ENCODE measurements around the gene SLC51A.
A peak's percentile ranks its signal among the peaks of the same experiment; 100 is the strongest.
"Not testable (repeated sequence)": the region's sequence is repeated elsewhere in the genome, so short reads cannot be mapped to it uniquely, and the experiment has no call there.

SLC51A gene

GRCh38 chr3:196179380-196180308, 36.7 kb upstream of the SLC51A start:
- no peaks in the 10 kb centered on the region for H3K27me3 ChIP-seq (ENCODE audit: insufficient read depth, poor library complexity, severe bottlenecking)
- DNase-seq (ENCODE audit: low read depth in 1 of 2, low spot score in 1 of 2), result peak in 1 of 2 experiments; percentile 71
- H3K4me3 ChIP-seq (replicated peaks; ENCODE audit: insufficient read depth, low read length), result no peak overlapping the region
- TF ChIP-seq SPI1 (IDR thresholded peaks at IDR 0.05; ENCODE audit: borderline replicate concordance, low read depth), result no peak
- no peak for TF ChIP-seq POLR2AphosphoS5 (IDR thresholded peaks at IDR 0.05; ENCODE audit: low read depth)
- TF ChIP-seq REST (IDR thresholded peaks at IDR 0.05; ENCODE audit: insufficient replicate concordance, low read depth), result no peak
- H3K27ac ChIP-seq (replicated peaks), result peak overlapping the region; percentile 69

GRCh38 chr3:196180346-196180745, 36.0 kb upstream of the SLC51A start:
- no peak overlapping the region for H3K4me3 ChIP-seq (replicated peaks; ENCODE audit: insufficient read depth, low read length)
- peak overlapping the region; percentile 69 for H3K27ac ChIP-seq (replicated peaks)
- TF ChIP-seq SPI1 (IDR thresholded peaks at IDR 0.05; ENCODE audit: borderline replicate concordance, low read depth) (no peak), POLR2AphosphoS5 (IDR thresholded peaks at IDR 0.05; ENCODE audit: low read depth) (no peak), REST (IDR thresholded peaks at IDR 0.05; ENCODE audit: insufficient replicate concordance, low read depth) (no peak), CTCF (IDR thresholded peaks at IDR 0.05; ENCODE audit: insufficient read depth, low read length) (no peak), GABPA (IDR thresholded peaks at IDR 0.05; ENCODE audit: low read depth) (no peak)
- no peak for DNase-seq (ENCODE audit: low read depth in 1 of 2, low spot score in 1 of 2)
- no peaks in the 10 kb centered on the region for H3K27me3 ChIP-seq (ENCODE audit: insufficient read depth, poor library complexity, severe bottlenecking)

- Histone ChIP-seq H3K4me3 (replicated peaks; ENCODE audit: insufficient read depth, low read length) (no peak overlapping the region), H3K27me3 (ENCODE audit: insufficient read depth, poor library complexity, severe bottlenecking) (no peaks in the 10 kb centered on the region), H3K27ac (replicated peaks) (peak overlapping the region; percentile 69)
- DNase-seq (ENCODE audit: low read depth in 1 of 2, low spot score in 1 of 2), result no peak
- no peak for TF ChIP-seq CTCF (IDR thresholded peaks at IDR 0.05; ENCODE audit: insufficient read depth, low read length)
These were observed 35.2 kb upstream of the SLC51A start for GRCh38 chr3:196181127-196181546.

GRCh38 chr3:196184169-196184432, 32.2 kb upstream of the SLC51A start:
- H3K27ac ChIP-seq (replicated peaks), result peak overlapping the region; percentile 69
- not testable (repeated sequence) for DNase-seq (ENCODE audit: low read depth in 1 of 2, low spot score in 1 of 2); H3K4me3 ChIP-seq (replicated peaks; ENCODE audit: insufficient read depth, low read length); H3K27me3 ChIP-seq (ENCODE audit: insufficient read depth, poor library complexity, severe bottlenecking)

- no peak for DNase-seq (ENCODE audit: low read depth in 1 of 2, low spot score in 1 of 2)
- no peak overlapping the region for H3K4me3 ChIP-seq (replicated peaks; ENCODE audit: insufficient read depth, low read length)
- H3K27ac ChIP-seq (replicated peaks), result no peak overlapping the region
- TF ChIP-seq POLR2AphosphoS5 (IDR thresholded peaks at IDR 0.05; ENCODE audit: low read depth), result no peak
- no peak for TF ChIP-seq SPI1 (IDR thresholded peaks at IDR 0.05; ENCODE audit: borderline replicate concordance, low read depth)
- no peak for TF ChIP-seq REST (IDR thresholded peaks at IDR 0.05; ENCODE audit: insufficient replicate concordance, low read depth)
- no peak for TF ChIP-seq CTCF (IDR thresholded peaks at IDR 0.05; ENCODE audit: insufficient read depth, low read length)
- no peak for TF ChIP-seq GABPA (IDR thresholded peaks at IDR 0.05; ENCODE audit: low read depth)
- no peaks in the 10 kb centered on the region for H3K27me3 ChIP-seq (ENCODE audit: insufficient read depth, poor library complexity, severe bottlenecking)
These were observed 31.5 kb upstream of the SLC51A start for GRCh38 chr3:196184881-196185280.
